K562 (cell line): ENCODE results near the gene ITPR1. TPM values are rescaled to one million over a fixed set of nuclear protein-coding genes. Genes with fewer than 3 reads are reported as not detected.
A peak's percentile ranks its signal among the peaks of the same experiment; 100 is the strongest.

Source experiments
- BRF2 ChIP-seq: IDR thresholded peaks from 3 replicates; pipeline ENCODE4 v1.6.1; 2011; ENCODE audit warnings: borderline replicate concordance, mild to moderate bottlenecking; ENCODE audit not compliant: insufficient read length, insufficient read depth
- E2F3 ChIP-seq: fragments of 250-450 bp; sonication (Bioruptor Pico); IDR thresholded peaks from 2 replicates; pipeline ENCODE4 v1.4.0; 2020; ENCODE audit warnings: mild to moderate bottlenecking
- GABPB1 ChIP-seq: sonication (generic); formaldehyde crosslinking; IDR thresholded peaks from 2 replicates; pipeline ENCODE4 v1.8.0; 2022; ENCODE audit warnings: mild to moderate bottlenecking, missing genetic modification reagents
- HBP1 ChIP-seq: fragments of 450-650 bp; formaldehyde crosslinking; IDR thresholded peaks from 2 replicates; pipeline ENCODE4 v1.4.0; 2022; ENCODE audit warnings: missing genetic modification characterization
- KLF6 ChIP-seq: fragments of 250-450 bp; sonication (Bioruptor Pico); IDR thresholded peaks from 2 replicates; pipeline ENCODE4 v1.4.0; 2020; ENCODE audit warnings: mild to moderate bottlenecking, moderate library complexity, borderline replicate concordance
- NKRF ChIP-seq: fragments of 450-650 bp; IDR thresholded peaks from 2 replicates; pipeline ENCODE4 v1.6.1; 2016; ENCODE audit warnings: borderline replicate concordance
- RBM14 ChIP-seq: fragments of 200-400 bp; formaldehyde crosslinking; IDR thresholded peaks from 2 replicates; pipeline ENCODE4 v1.6.1; 2018; ENCODE audit warnings: low read depth, mild to moderate bottlenecking, low read length, moderate library complexity, borderline replicate concordance; ENCODE audit not compliant: insufficient read depth
- RBM25 ChIP-seq: fragments of 200-400 bp; formaldehyde crosslinking; IDR thresholded peaks from 2 replicates; pipeline ENCODE4 v1.6.1; 2018; ENCODE audit warnings: low read length, low read depth, moderate library complexity; ENCODE audit not compliant: severe bottlenecking
- TAF15 ChIP-seq: fragments of 200-400 bp; formaldehyde crosslinking; IDR thresholded peaks from 2 replicates; pipeline ENCODE4 v1.6.1; 2017; ENCODE audit warnings: mild to moderate bottlenecking, low read depth, low read length, moderate library complexity
- ZNF174 ChIP-seq: fragments of 250-450 bp; sonication (Bioruptor Pico); IDR thresholded peaks from 2 replicates; pipeline ENCODE4 v1.4.0; 2020; ENCODE audit warnings: mild to moderate bottlenecking
- ZNF175 ChIP-seq: fragments of 200-800 bp; sonication (Bioruptor generic); IDR thresholded peaks from 2 replicates; pipeline ENCODE4 v1.6.1; 2016; ENCODE audit warnings: low read depth, mild to moderate bottlenecking, missing genetic modification characterization, missing compliant biosample characterization
- ZNF263 ChIP-seq: sonication (generic); formaldehyde crosslinking; IDR thresholded peaks from 2 replicates; pipeline ENCODE4 v1.8.0; 2022; ENCODE audit warnings: mild to moderate bottlenecking, missing genetic modification reagents, borderline replicate concordance
- ZNF785 ChIP-seq: fragments of 250-450 bp; sonication (Bioruptor Pico); IDR thresholded peaks from 2 replicates; pipeline ENCODE4 v1.4.0; 2020; ENCODE audit warnings: mild to moderate bottlenecking
- polyA plus RNA-seq, 8 experiments: library from polyadenylated mRNA; depleted of rRNA in 4 of 8; stranded (reverse) in 5 of 8; unstranded in 3 of 8; fragments of >200 nt; fragmentation: Nextera tagmentation in 2 of 8; fragmentation: Illumina TruSeq in 1 of 8; extraction: Ambion mirVana in 2 of 8; extraction: Trizol in 1 of 8; gene quantifications; 2 replicates each; pipeline versions ENCODE4 v1.2.1 to v1.2.3, GENCODE V29; 2011 to 2014; ENCODE audit warnings: inconsistent platforms in 1 of 8, missing spikeins in 1 of 8
- total RNA-seq, 7 experiments: library from RNA; depleted of rRNA in 6 of 7; stranded (reverse); fragments of >200 nt in 6 of 7; fragmentation: Illumina TruSeq in 2 of 7; extraction: Trizol in 2 of 7; gene quantifications; 2 replicates each; pipeline versions ENCODE4 v1.2.1 to v1.2.3, GENCODE V29; 2011 to 2021; ENCODE audit warnings: low replicate concordance in 1 of 7
- TF ChIP-seq, protein P1 (sequence below): sonication (generic); formaldehyde crosslinking; IDR thresholded peaks from 2 replicates; pipeline ENCODE4 v1.9.0; 2022; ENCODE audit warnings: mild to moderate bottlenecking, missing genetic modification reagents
- TF ChIP-seq, protein P2 (sequence below): fragments of 250-450 bp; sonication (Bioruptor Pico); IDR thresholded peaks from 2 replicates; pipeline ENCODE4 v1.4.0; 2020; ENCODE audit warnings: borderline replicate concordance

The ITPR1 gene
- total and polyA plus RNA-seq, 9 of the 15 experiments (the other 6 are each of a cell fraction or from before 2014, with no cell fraction given): 22.4 to 40.0 (median 27.4) TPM

GRCh38 chr3:4884888-4885287, 391.7 kb downstream of the ITPR1 start (continued):
- TF ChIP-seq HBP1 (CRISPR knock-in tag) (no peak), RBM25 (no peak), ZNF785 (CRISPR knock-in tag) (no peak), KLF6 (CRISPR knock-in tag) (peak; percentile 56; the same call in 1 of the 2 replicates), E2F3 (no peak), RBM14 (no peak), ZNF174 (CRISPR knock-in tag) (no peak), BRF2 (no peak), ZNF175 (CRISPR knock-in tag) (0 out of 2 replicates have a peak, but pooled peaks have one; percentile 42), ZNF263 (CRISPR knock-in tag) (no peak), TAF15 (no peak), NKRF (no peak), GABPB1 (CRISPR knock-in tag) (no peak)
- TF ChIP-seq, protein P1, sequence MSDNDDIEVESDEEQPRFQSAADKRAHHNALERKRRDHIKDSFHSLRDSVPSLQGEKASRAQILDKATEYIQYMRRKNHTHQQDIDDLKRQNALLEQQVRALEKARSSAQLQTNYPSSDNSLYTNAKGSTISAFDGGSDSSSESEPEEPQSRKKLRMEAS (CRISPR knock-in tag): no peak
- TF ChIP-seq, protein P2, sequence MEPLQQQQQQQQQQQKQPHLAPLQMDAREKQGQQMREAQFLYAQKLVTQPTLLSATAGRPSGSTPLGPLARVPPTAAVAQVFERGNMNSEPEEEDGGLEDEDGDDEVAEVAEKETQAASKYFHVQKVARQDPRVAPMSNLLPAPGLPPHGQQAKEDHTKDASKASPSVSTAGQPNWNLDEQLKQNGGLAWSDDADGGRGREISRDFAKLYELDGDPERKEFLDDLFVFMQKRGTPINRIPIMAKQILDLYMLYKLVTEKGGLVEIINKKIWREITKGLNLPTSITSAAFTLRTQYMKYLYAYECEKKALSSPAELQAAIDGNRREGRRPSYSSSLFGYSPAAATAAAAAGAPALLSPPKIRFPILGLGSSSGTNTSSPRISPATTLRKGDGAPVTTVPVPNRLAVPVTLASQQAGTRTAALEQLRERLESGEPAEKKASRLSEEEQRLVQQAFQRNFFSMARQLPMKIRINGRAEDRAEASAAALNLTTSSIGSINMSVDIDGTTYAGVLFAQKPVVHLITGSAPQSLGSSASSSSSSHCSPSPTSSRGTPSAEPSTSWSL: no peak
